ENCODE results near the gene OGA. TPM values are rescaled to one million over a fixed set of nuclear protein-coding genes. Genes with fewer than 3 reads are reported as not detected.

The OGA gene
- total and polyA plus RNA-seq, 9 of the 15 experiments (the other 6 are each of a cell fraction or from before 2014, with no cell fraction given) = 13.5 to 73.5 (median 59.5) TPM

GRCh38 chr10:101828766-101829551 lies 10.7 kb upstream of the OGA start (continued):
- no peak for TF ChIP-seq ARID3A (IDR thresholded peaks at IDR 0.05; ENCODE audit: borderline replicate concordance, low read depth, low read length)
- no peak for TF ChIP-seq NEUROD1 (IDR thresholded peaks at IDR 0.05; ENCODE audit: borderline replicate concordance, low read depth, low read length, partially characterized antibody)
- no peak for TF ChIP-seq THAP12 (CRISPR knock-in tag; IDR thresholded peaks at IDR 0.05)
- TF ChIP-seq ZBTB2 (IDR thresholded peaks at IDR 0.05) = no peak
- no peak for TF ChIP-seq RREB1 (CRISPR knock-in tag; IDR thresholded peaks at IDR 0.05)
- TF ChIP-seq SIN3B (IDR thresholded peaks at IDR 0.05; ENCODE audit: low read depth) = no peak

Measured in K562 (cell line).